Keratinocyte (primary cell): ENCODE measurements around the gene ITGB8. TPM values are rescaled to one million over a fixed set of nuclear protein-coding genes. Genes with fewer than 3 reads are reported as not detected.
A peak's percentile ranks its signal among the peaks of the same experiment; 100 is the strongest.

Experiments used
- DNase-seq: peaks from one replicate; pipeline ENCODE4 v3.0.0-alpha.2; 2011; ENCODE audit warnings: low read depth, missing footprints, low spot score
- FAIRE-seq: peaks from 2 replicates; lab custom pipeline; 2011; peaks lifted over from hg19 to GRCh38; lab: Jason Lieb, UNC
- H2AFZ ChIP-seq: 2 replicates; pipeline ENCODE4 v1.6.0; 2012; ENCODE audit warnings: low read length, control low read depth, inconsistent platforms; ENCODE audit not compliant: control insufficient read depth
- H3K27ac ChIP-seq: 2 replicates; pipeline ENCODE4 v1.5.1; 2011; ENCODE audit warnings: low read length; ENCODE audit not compliant: control insufficient read depth, insufficient read depth
- H3K27me3 ChIP-seq: 3 replicates; pipeline ENCODE4 v1.6.0; 2011; ENCODE audit warnings: low read length; ENCODE audit not compliant: control insufficient read depth, insufficient read depth; ENCODE audit errors: extremely low read depth
- H3K36me3 ChIP-seq, 2 experiments: 2 replicates in 1 of 2; 3 replicates in 1 of 2; pipeline ENCODE4 v1.5.1; 2011; ENCODE audit warnings: low read length in 2 of 2, mild to moderate bottlenecking in 1 of 2; ENCODE audit not compliant: control insufficient read depth in 2 of 2, insufficient read depth in 2 of 2; ENCODE audit errors: extremely low read depth in 1 of 2
- H3K4me1 ChIP-seq: 3 replicates; pipeline ENCODE4 v1.5.1; 2011; ENCODE audit warnings: low read length; ENCODE audit not compliant: control insufficient read depth, insufficient read depth; ENCODE audit errors: extremely low read depth
- H3K4me2 ChIP-seq: 3 replicates; pipeline ENCODE4 v1.6.0; 2011; ENCODE audit warnings: low read depth, low read length; ENCODE audit not compliant: control insufficient read depth, insufficient read depth; ENCODE audit errors: extremely low read depth
- H3K4me3 ChIP-seq, 3 experiments: fragments of 200-600 bp in 1 of 3; sonication (generic) in 1 of 3; 2 replicates in 2 of 3; 3 replicates in 1 of 3; pipeline ENCODE4 v1.5.1; 2011 to 2016; ENCODE audit warnings: low read length in 3 of 3, mild to moderate bottlenecking in 3 of 3, control low read depth in 2 of 3, inconsistent platforms in 1 of 3, low read depth in 1 of 3, mixed read lengths in 1 of 3, mixed run types in 1 of 3, moderate library complexity in 1 of 3; ENCODE audit not compliant: control insufficient read depth in 2 of 3, insufficient read depth in 2 of 3; ENCODE audit errors: extremely low read depth in 1 of 3
- H3K79me2 ChIP-seq: 2 replicates; pipeline ENCODE4 v1.6.0; 2012; ENCODE audit warnings: low read length; ENCODE audit not compliant: control insufficient read depth, insufficient read depth
- H3K9ac ChIP-seq: 3 replicates; pipeline ENCODE4 v1.6.0; 2011; ENCODE audit warnings: low read length; ENCODE audit not compliant: control insufficient read depth, insufficient read depth; ENCODE audit errors: extremely low read depth
- H3K9me1 ChIP-seq: 3 replicates; pipeline ENCODE4 v1.6.0; 2011; ENCODE audit warnings: low read length; ENCODE audit not compliant: control insufficient read depth, insufficient read depth; ENCODE audit errors: extremely low read depth
- H3K9me3 ChIP-seq: 2 replicates; pipeline ENCODE4 v1.5.1; 2012; ENCODE audit warnings: low read depth, low read length; ENCODE audit not compliant: control insufficient read depth
- H4K20me1 ChIP-seq: 3 replicates; pipeline ENCODE4 v1.6.0; 2011; ENCODE audit warnings: low read length; ENCODE audit not compliant: control insufficient read depth, insufficient read depth; ENCODE audit errors: extremely low read depth
- CTCF ChIP-seq, 3 experiments: IDR thresholded peaks in 1 of 3; conservative IDR thresholded peaks in 1 of 3; optimal IDR thresholded peaks in 1 of 3; 2 replicates in 2 of 3; 3 replicates in 1 of 3; pipeline versions ENCODE3 to v1.5.1; 2011; ENCODE audit warnings: low read length in 3 of 3, mild to moderate bottlenecking in 3 of 3, moderate library complexity in 2 of 3, control low read depth in 1 of 3, inconsistent platforms in 1 of 3; ENCODE audit not compliant: insufficient read depth in 2 of 3; ENCODE audit errors: extremely low read depth in 1 of 3
- EZH2 ChIP-seq: IDR thresholded peaks from one replicate; pipeline ENCODE4 v1.6.1; 2012; ENCODE audit warnings: inconsistent platforms, mild to moderate bottlenecking, low read length, moderate library complexity
- dilution Hi-C: fragments of 300-500 bp; cut with MboI; formaldehyde crosslinking; loops from one replicate; pipeline ENCODE4 v1.7.0; 2020; ENCODE audit warnings: low sequenced_read_pairs; ENCODE audit not compliant: extremely low pct_ligation_motif_present
- polyA plus RNA-seq, 5 experiments: library from polyadenylated mRNA; depleted of rRNA in 3 of 5; stranded (reverse) in 3 of 5; stranded (forward) in 1 of 5; unstranded in 1 of 5; fragments of >200 nt; gene quantifications; 1 replicate in 1 of 5; 2 replicates in 3 of 5; 3 replicates in 1 of 5; pipeline versions ENCODE4 v1.2.1 to v1.2.3, GENCODE V29; 2011 to 2012; ENCODE audit warnings: missing spikeins in 2 of 5, low read depth in 1 of 5, low replicate concordance in 1 of 5

ITGB8 gene
- polyA plus RNA-seq, 1 donor (not counting 4 experiments of a cell fraction or from before 2014, with no cell fraction given): 10.9 TPM

- no peak overlapping the region for H3K27ac ChIP-seq
- dilution Hi-C loops: loop anchor here (25.0 kb wide), 1 partner anchor 548 kb away; the partner anchor contains the start of gene TMEM196
- no peaks in the 10 kb centered on the region for H3K79me2 ChIP-seq
- H4K20me1 ChIP-seq: no peaks in the 10 kb centered on the region
- H3K9me1 ChIP-seq: no peaks in the 10 kb centered on the region
- H3K4me1 ChIP-seq: no peaks in the 10 kb centered on the region
- no peak overlapping the region for H3K4me2 ChIP-seq
- H3K36me3 ChIP-seq: no peaks in the 10 kb centered on the region
- no peak overlapping the region for H3K9ac ChIP-seq
- H3K9me3 ChIP-seq: no peaks in the 10 kb centered on the region
- DNase-seq: no peak
- FAIRE-seq: no peak
- no peak overlapping the region for H3K4me3 ChIP-seq
- TF ChIP-seq EZH2: no peak
- no peak for TF ChIP-seq CTCF (optimal IDR thresholded peaks at IDR 0.05 in 1 of 3, IDR thresholded peaks at IDR 0.05 in 1 of 3, conservative IDR thresholded peaks at IDR 0.05 in 1 of 3; ENCODE audit: extremely low read depth in 1 of 3, insufficient read depth in 2 of 3, low read length in 3 of 3)
- no peak overlapping the region for H2AFZ ChIP-seq
- no peaks in the 10 kb centered on the region for H3K27me3 ChIP-seq
These were observed 20.4 kb upstream of the ITGB8 start for GRCh38 chr7:20310301-20310700.

- no peak overlapping the region for H3K4me3 ChIP-seq
- H3K36me3 ChIP-seq: no peaks in the 10 kb centered on the region
- DNase-seq (no peak), FAIRE-seq (no peak)
- H3K27ac ChIP-seq: no peak overlapping the region
- no peaks in the 10 kb centered on the region for H3K9me3 ChIP-seq
- no peaks in the 10 kb centered on the region for H3K27me3 ChIP-seq
- dilution Hi-C loops: loop anchor here (25.0 kb wide), 1 partner anchor 549 kb away; the partner anchor contains the start of gene TMEM196
- no peaks in the 10 kb centered on the region for H3K79me2 ChIP-seq
- no peaks in the 10 kb centered on the region for H3K9me1 ChIP-seq
- no peak overlapping the region for H3K4me2 ChIP-seq
- no peak overlapping the region for H2AFZ ChIP-seq
- TF ChIP-seq EZH2 (no peak), CTCF (optimal IDR thresholded peaks at IDR 0.05 in 1 of 3, IDR thresholded peaks at IDR 0.05 in 1 of 3, conservative IDR thresholded peaks at IDR 0.05 in 1 of 3; ENCODE audit: extremely low read depth in 1 of 3, insufficient read depth in 2 of 3, low read length in 3 of 3) (peak in 2 of 3 experiments; percentile 11 to 23)
- H3K4me1 ChIP-seq: no peaks in the 10 kb centered on the region
- H4K20me1 ChIP-seq: no peaks in the 10 kb centered on the region
- no peak overlapping the region for H3K9ac ChIP-seq
These were observed 19.5 kb upstream of the ITGB8 start for GRCh38 chr7:20310963-20311742.
